IPS-15b (cell line): Measurements from ENCODE around the gene NMNAT2.

Experiments
- H3K27me3 ChIP-seq: one replicate; pipeline ENCODE4 v1.6.1; 2013; ENCODE audit warnings: low read length; ENCODE audit not compliant: control insufficient read depth, insufficient read depth
- H3K36me3 ChIP-seq: one replicate; pipeline ENCODE4 v1.6.1; 2013; ENCODE audit warnings: low read length; ENCODE audit not compliant: control insufficient read depth, insufficient read depth
- H3K4me1 ChIP-seq: one replicate; pipeline ENCODE4 v1.6.1; 2013; ENCODE audit warnings: mild to moderate bottlenecking, low read length; ENCODE audit not compliant: control insufficient read depth, insufficient read depth
- H3K4me3 ChIP-seq: one replicate; pipeline ENCODE4 v1.5.1; 2013; ENCODE audit warnings: low read depth, low read length
- H3K9ac ChIP-seq: one replicate; pipeline ENCODE4 v1.6.1; 2013; ENCODE audit warnings: low read depth, mild to moderate bottlenecking, low read length
- H3K9me3 ChIP-seq: one replicate; pipeline ENCODE4 v1.6.1; 2013; ENCODE audit warnings: mild to moderate bottlenecking, low read length; ENCODE audit not compliant: control insufficient read depth, insufficient read depth

NMNAT2 gene

GRCh38 chr1:183291802-183292514, 126.2 kb downstream of the NMNAT2 start:
- no peak overlapping the region for H3K4me3 ChIP-seq
- peaks cover 2% of the 10 kb centered on the region for H3K36me3 ChIP-seq
- no peaks in the 10 kb centered on the region for H3K27me3 ChIP-seq
- no peak overlapping the region for H3K9ac ChIP-seq
- H3K9me3 ChIP-seq: no peaks in the 10 kb centered on the region
- peaks cover 16% of the 10 kb centered on the region for H3K4me1 ChIP-seq

GRCh38 chr1:183291216-183291762, 126.9 kb downstream of the NMNAT2 start:
- Histone ChIP-seq H3K9ac (no peak overlapping the region), H3K9me3 (no peaks in the 10 kb centered on the region), H3K36me3 (peaks cover 2% of the 10 kb centered on the region), H3K4me1 (peaks cover 16% of the 10 kb centered on the region), H3K4me3 (no peak overlapping the region), H3K27me3 (no peaks in the 10 kb centered on the region)

GRCh38 chr1:183290628-183291027, 127.6 kb downstream of the NMNAT2 start:
- no peak overlapping the region for H3K9ac ChIP-seq
- H3K27me3 ChIP-seq: no peaks in the 10 kb centered on the region
- H3K9me3 ChIP-seq: no peaks in the 10 kb centered on the region
- no peak overlapping the region for H3K4me3 ChIP-seq
- peaks cover 2% of the 10 kb centered on the region for H3K36me3 ChIP-seq
- H3K4me1 ChIP-seq: peaks cover 16% of the 10 kb centered on the region

GRCh38 chr1:183289051-183289496, 129.1 kb downstream of the NMNAT2 start:
- H3K9me3 ChIP-seq: no peaks in the 10 kb centered on the region
- no peak overlapping the region for H3K9ac ChIP-seq
- H3K36me3 ChIP-seq: peaks cover 2% of the 10 kb centered on the region
- no peak overlapping the region for H3K4me3 ChIP-seq
- no peaks in the 10 kb centered on the region for H3K27me3 ChIP-seq
- H3K4me1 ChIP-seq: peaks cover 16% of the 10 kb centered on the region

GRCh38 chr1:183288583-183288982, 129.6 kb downstream of the NMNAT2 start:
- Histone ChIP-seq H3K9me3 (no peaks in the 10 kb centered on the region), H3K4me1 (peaks cover 13% of the 10 kb centered on the region), H3K36me3 (peaks cover 2% of the 10 kb centered on the region), H3K4me3 (no peak overlapping the region), H3K9ac (no peak overlapping the region), H3K27me3 (no peaks in the 10 kb centered on the region)

- Histone ChIP-seq H3K27me3 (no peaks in the 10 kb centered on the region), H3K9me3 (no peaks in the 10 kb centered on the region), H3K4me3 (no peak overlapping the region), H3K4me1 (peaks cover 8% of the 10 kb centered on the region), H3K9ac (no peak overlapping the region), H3K36me3 (peaks cover 2% of the 10 kb centered on the region)
These were observed 130.9 kb downstream of the NMNAT2 start for GRCh38 chr1:183287191-183287675.

GRCh38 chr1:183285746-183286145, 132.4 kb downstream of the NMNAT2 start:
- Histone ChIP-seq H3K9ac (no peak overlapping the region), H3K9me3 (no peaks in the 10 kb centered on the region), H3K4me3 (no peak overlapping the region), H3K36me3 (peaks cover 2% of the 10 kb centered on the region), H3K27me3 (no peaks in the 10 kb centered on the region), H3K4me1 (peaks cover 5% of the 10 kb centered on the region)

- H3K9ac ChIP-seq: no peak overlapping the region
- peaks cover 2% of the 10 kb centered on the region for H3K36me3 ChIP-seq
- no peaks in the 10 kb centered on the region for H3K9me3 ChIP-seq
- no peaks in the 10 kb centered on the region for H3K27me3 ChIP-seq
- H3K4me3 ChIP-seq: no peak overlapping the region
- peaks cover 5% of the 10 kb centered on the region for H3K4me1 ChIP-seq
These were observed 132.9 kb downstream of the NMNAT2 start for GRCh38 chr1:183285256-183285655.

- Histone ChIP-seq H3K9me3 (no peaks in the 10 kb centered on the region), H3K27me3 (no peaks in the 10 kb centered on the region), H3K9ac (no peak overlapping the region)
These were observed 134.1 kb downstream of the NMNAT2 start for GRCh38 chr1:183284086-183284485.

GRCh38 chr1:183283286-183283685, 134.9 kb downstream of the NMNAT2 start:
- no peak overlapping the region for H3K9ac ChIP-seq
- H3K4me1 ChIP-seq: peaks cover 7% of the 10 kb centered on the region
- no peaks in the 10 kb centered on the region for H3K27me3 ChIP-seq
- no peaks in the 10 kb centered on the region for H3K9me3 ChIP-seq
- H3K4me3 ChIP-seq: no peak overlapping the region
- no peaks in the 10 kb centered on the region for H3K36me3 ChIP-seq

More at GRCh38 chr1:183284086-183284485, 134.1 kb downstream of the NMNAT2 start:
- Histone ChIP-seq H3K4me3 (no peak overlapping the region), H3K36me3 (no peaks in the 10 kb centered on the region), H3K4me1 (peaks cover 5% of the 10 kb centered on the region)

GRCh38 chr1:183282101-183282855, 135.9 kb downstream of the NMNAT2 start:
- Histone ChIP-seq H3K27me3 (no peaks in the 10 kb centered on the region), H3K4me1 (peaks cover 7% of the 10 kb centered on the region), H3K9me3 (no peaks in the 10 kb centered on the region), H3K36me3 (no peaks in the 10 kb centered on the region), H3K4me3 (no peak overlapping the region), H3K9ac (peak overlapping the region; percentile 24)
